ENCODE measurements around the gene LCP2.

- TF ChIP-seq EZH2 (IDR thresholded peaks at IDR 0.05; ENCODE audit: borderline replicate concordance) (no peak), CTCF (IDR thresholded peaks at IDR 0.05; ENCODE audit: poor library complexity) (no peak)
Measured at GRCh38 chr5:170266570-170267381, 30.8 kb downstream of the LCP2 start.

All from hepatocyte (in vitro differentiated cells).